Spinal cord (tissue), 10 donors: Measurements from ENCODE around the gene KCNC4. TPM values are rescaled to one million over a fixed set of nuclear protein-coding genes. Genes with fewer than 3 reads are reported as not detected.

ENCODE experiments used
- DNase-seq, 6 donors: peaks; one replicate each; pipeline versions ENCODE4 v3.0.0 to v3.0.0-alpha.2; 2013 to 2015; ENCODE audit warnings: low spot score in 6 of 6, low read depth in 4 of 6
- H3K27ac ChIP-seq: one replicate; pipeline ENCODE4 v1.5.1; 2013; ENCODE audit warnings: low read depth, low read length, control low read depth
- H3K27me3 ChIP-seq: one replicate; pipeline ENCODE4 v1.6.1; 2013; ENCODE audit warnings: low read length; ENCODE audit not compliant: control insufficient read depth, insufficient read depth
- H3K36me3 ChIP-seq: one replicate; pipeline ENCODE4 v1.6.1; 2013; ENCODE audit warnings: low read length; ENCODE audit not compliant: control insufficient read depth, insufficient read depth
- H3K4me1 ChIP-seq: one replicate; pipeline ENCODE4 v1.6.1; 2013; ENCODE audit warnings: low read length; ENCODE audit not compliant: control insufficient read depth, insufficient read depth
- H3K4me3 ChIP-seq: one replicate; pipeline ENCODE4 v1.5.1; 2013; ENCODE audit warnings: low read depth, low read length, control low read depth
- H3K9me3 ChIP-seq: one replicate; pipeline ENCODE4 v1.6.1; 2013; ENCODE audit warnings: low read length; ENCODE audit not compliant: control insufficient read depth, insufficient read depth
- WGBS: methylation state at CpG from one replicate; pipeline ENCODE4 v1.1.5; 2013; ENCODE audit warnings: missing lambda C conversion rate; ENCODE audit not compliant: insufficient coverage; 5-methylcytosine and 5-hydroxymethylcytosine counted together
- polyA plus RNA-seq, 2 donors: library from polyadenylated mRNA; unstranded; fragments of 120-200 nt; gene quantifications; one replicate each; pipeline ENCODE4 v1.2.1, GENCODE V29; 2013; ENCODE audit not compliant: insufficient read length in 2 of 2
- total RNA-seq, 2 donors: library from RNA; depleted of rRNA in 1 of 2; stranded (reverse); fragments of 120-200 nt in 1 of 2; fragments of >200 nt in 1 of 2; gene quantifications; one replicate each; pipeline versions ENCODE4 v1.2.3 to v1.2.4, GENCODE V29; 2013 to 2014
- donor health status: healthy.

KCNC4 gene
- total and polyA plus RNA-seq, 4 donors = 9.1 to 58.6 (median 36.5) TPM

DNA sequence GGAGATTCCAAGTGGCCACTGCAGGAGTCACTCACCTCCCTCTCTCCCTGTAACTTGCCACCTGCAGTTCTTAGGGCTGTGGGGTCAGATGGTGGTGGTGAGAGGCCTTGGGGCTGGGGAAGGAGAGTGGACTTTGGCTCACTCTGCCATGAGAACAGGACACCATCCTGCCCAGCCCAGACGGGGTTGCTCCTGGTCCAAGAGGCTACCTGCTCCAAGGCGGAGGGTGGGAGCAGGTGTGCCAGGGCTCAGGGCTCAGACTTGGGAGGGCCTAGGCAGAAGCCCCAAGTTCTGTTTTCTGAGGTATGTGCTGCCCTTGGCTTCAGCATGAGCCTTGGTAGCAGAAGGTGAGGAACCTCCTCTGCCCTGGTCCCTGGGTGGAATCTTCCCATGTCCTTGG, 11.4 kb upstream of the KCNC4 start:
- no peak overlapping the region for H3K4me3 ChIP-seq
- H3K4me1 ChIP-seq = peaks cover 10% of the 10 kb centered on the region
- DNase-seq = no peak
- H3K27ac ChIP-seq = no peak overlapping the region
- H3K36me3 ChIP-seq = peaks cover 27% of the 10 kb centered on the region
- 97% methylated on average over 2 of the region's 2 CpGs for WGBS
- H3K27me3 ChIP-seq = no peaks in the 10 kb centered on the region
- no peaks in the 10 kb centered on the region for H3K9me3 ChIP-seq

DNA sequence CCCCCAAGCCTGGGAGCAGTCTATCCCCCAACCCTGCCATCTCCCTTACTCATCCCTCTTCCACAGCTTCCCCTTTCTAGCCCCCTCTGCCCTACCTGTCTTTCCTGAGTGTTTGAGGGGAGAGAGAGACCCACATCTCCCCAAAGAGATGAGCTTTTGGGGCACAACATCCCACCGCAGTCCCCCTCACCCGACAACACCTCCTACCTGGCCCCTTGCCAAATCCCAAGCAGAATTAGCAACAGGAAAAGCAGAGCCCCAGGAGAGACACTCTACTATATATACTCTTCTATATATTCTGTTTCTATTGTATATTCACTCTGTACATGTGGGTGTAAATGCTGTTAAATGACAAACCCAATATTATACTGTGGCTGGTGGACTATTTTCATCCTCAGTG, 9.9 kb upstream of the KCNC4 start:
- Histone ChIP-seq H3K27ac (no peak overlapping the region), H3K4me3 (no peak overlapping the region), H3K4me1 (peaks cover 10% of the 10 kb centered on the region), H3K36me3 (peaks cover 17% of the 10 kb centered on the region), H3K27me3 (no peaks in the 10 kb centered on the region), H3K9me3 (no peaks in the 10 kb centered on the region)
- WGBS = no CpG with 5 or more reads among the region's 2 CpGs
- no peak for DNase-seq

DNA sequence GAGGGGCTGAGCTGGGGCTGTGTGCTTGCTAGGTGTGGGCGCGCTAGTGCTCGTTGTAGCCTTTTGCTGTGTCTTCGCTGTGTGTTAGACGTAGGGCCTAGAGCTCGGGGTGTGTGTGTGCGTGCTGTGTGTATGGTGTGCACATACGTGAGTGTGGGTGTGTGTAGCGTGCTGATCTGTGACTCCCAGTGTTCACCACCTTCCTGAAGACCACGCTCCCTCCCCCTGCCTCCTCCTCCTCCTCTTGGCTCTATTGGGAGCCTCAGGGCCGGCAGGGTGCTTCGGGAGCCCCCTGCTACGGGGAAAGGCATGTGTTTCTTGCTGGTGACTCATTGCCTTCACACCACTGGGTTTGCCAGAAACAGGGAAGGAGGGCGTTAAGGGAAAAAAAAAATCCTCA, 9.4 kb upstream of the KCNC4 start:
- WGBS = 78% methylated on average over 3 of the region's 14 CpGs

DNA sequence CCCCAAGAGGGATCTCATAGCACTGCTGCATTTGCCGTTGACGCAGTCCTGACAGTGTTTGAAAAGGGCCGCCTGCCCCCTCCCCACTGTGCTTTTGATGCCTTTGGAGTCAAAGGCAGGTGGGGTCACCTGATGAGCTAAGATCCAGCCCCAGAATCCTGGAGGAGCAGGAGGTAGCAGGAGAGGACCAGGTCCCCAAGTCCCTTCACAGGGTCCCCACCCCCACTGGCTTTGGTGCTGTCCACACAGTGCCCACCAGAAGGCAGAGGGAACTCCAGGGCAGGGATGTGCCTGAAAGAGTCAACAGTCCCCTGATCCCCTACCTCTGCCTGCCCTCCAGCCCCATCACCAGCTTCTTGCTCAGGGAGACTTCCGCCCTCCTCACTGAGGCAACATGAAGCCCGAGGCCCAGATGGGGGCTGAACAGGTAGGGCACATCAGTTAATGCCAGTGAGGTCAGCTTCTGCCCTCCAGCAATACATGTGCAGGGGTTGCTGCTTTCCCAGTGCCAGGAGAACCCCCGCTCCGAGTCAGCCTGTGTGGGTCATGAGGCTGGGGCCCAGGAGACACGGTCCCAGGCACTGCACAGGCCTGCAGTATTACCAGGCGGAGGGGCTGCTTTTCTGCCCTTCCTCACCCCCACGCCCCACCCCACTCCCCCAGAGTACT, 8.8 kb upstream of the KCNC4 start:
- no peak overlapping the region for H3K4me3 ChIP-seq
- H3K36me3 ChIP-seq = peaks cover 12% of the 10 kb centered on the region
- H3K4me1 ChIP-seq = peaks cover 19% of the 10 kb centered on the region
- no peak for DNase-seq
- no peaks in the 10 kb centered on the region for H3K27me3 ChIP-seq
- WGBS = 72% methylated on average over 9 of the region's 10 CpGs
- H3K27ac ChIP-seq = no peak overlapping the region
- no peaks in the 10 kb centered on the region for H3K9me3 ChIP-seq

More for the DNA sequence above, 9.4 kb upstream of the KCNC4 start:
- DNase-seq = no peak
- H3K27ac ChIP-seq = no peak overlapping the region
- H3K4me3 ChIP-seq = no peak overlapping the region
- H3K36me3 ChIP-seq = peaks cover 13% of the 10 kb centered on the region
- H3K27me3 ChIP-seq = no peaks in the 10 kb centered on the region
- H3K4me1 ChIP-seq = peaks cover 13% of the 10 kb centered on the region
- no peaks in the 10 kb centered on the region for H3K9me3 ChIP-seq

DNA sequence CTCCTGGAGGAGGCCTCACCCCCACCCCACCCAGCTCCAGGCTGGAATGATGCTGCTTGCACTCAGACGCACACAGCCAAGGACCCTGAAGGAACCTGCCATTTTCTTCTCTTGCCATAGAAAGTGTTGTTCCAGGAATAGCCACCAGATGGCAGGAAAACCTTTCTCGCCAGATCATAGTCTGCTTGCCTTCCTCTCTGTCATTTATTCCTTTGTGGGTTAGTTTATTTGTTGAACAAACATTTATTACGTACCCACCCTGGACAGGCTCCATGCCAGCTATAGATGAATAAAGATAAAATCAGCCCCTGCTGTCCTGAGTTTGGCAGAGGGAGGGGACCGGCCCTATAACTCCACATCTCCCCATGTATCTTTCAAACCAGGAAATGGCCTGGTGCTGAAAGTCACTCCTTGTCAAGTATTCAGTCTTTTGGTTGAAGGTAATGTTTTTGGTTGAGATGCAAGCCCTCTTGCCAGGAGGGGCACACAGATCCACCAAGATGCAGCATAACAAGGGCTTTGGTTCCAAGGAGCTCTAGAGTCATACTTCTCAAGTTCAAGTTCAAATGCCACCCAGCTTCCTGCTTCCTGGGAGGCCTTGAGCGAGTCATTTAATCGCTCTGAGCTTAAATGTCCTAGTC, 7.0 kb upstream of the KCNC4 start:
- DNase-seq = peak in 4 of 6 donors; percentile 64 to 95 (median 80)
- H3K4me1 ChIP-seq = peaks cover 27% of the 10 kb centered on the region
- no peak overlapping the region for H3K4me3 ChIP-seq
- 13% methylated on average over 1 of the region's 6 CpGs for WGBS
- H3K27me3 ChIP-seq = no peaks in the 10 kb centered on the region
- no peak overlapping the region for H3K27ac ChIP-seq
- peaks cover 7% of the 10 kb centered on the region for H3K36me3 ChIP-seq
- H3K9me3 ChIP-seq = no peaks in the 10 kb centered on the region

DNA sequence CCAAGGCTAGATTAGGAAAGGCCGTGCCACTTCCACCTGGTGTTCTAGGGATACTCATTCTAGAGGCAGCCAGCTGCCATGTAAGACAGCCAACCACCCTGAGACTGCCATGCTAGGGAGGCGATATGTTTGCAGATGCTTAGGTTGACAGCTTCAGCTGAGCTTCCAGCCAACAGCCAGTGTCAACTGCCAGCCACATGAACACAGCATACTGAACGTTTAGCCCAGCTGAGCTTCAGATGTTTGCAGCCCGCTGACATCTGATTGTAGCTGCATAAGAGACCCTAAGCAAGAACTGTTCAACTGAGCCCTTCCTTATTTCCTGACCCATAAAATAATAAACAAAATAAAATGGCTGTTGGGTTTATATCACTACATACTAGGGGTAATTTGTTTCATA, 5.0 kb upstream of the KCNC4 start:
- Histone ChIP-seq H3K4me1 (peaks cover 34% of the 10 kb centered on the region), H3K36me3 (no peaks in the 10 kb centered on the region), H3K4me3 (no peak overlapping the region), H3K27ac (no peak overlapping the region), H3K9me3 (no peaks in the 10 kb centered on the region), H3K27me3 (no peaks in the 10 kb centered on the region)
- 61% methylated on average over 2 of the region's 4 CpGs for WGBS
- no peak for DNase-seq

DNA sequence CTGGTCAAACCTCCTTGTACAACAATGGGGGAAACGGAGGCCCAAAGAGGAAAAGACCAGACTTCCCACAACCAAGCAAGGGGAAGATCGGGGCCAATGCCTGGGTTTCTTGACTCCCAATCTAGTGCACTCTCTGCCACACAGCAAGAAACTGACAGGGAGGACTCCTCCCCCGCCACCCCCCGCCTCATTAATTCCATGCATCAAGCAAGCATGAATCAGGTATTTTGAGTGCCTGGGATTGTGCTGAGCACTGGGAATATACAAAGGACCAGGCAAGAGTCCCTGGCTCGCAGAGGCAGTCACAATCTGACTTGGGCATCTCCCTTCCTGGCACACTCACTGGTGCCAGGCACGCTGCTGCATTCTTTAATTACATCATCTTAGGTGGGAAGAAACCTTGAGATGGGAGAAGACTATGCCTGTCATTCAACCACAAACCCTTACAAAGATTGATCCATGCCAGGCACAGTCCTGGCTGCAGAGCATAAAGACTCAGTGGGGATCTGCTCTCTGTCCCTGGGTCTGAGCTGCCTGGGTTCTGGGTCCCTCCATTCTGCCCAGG, 4.4 kb upstream of the KCNC4 start:
- Histone ChIP-seq H3K27me3 (no peaks in the 10 kb centered on the region), H3K9me3 (no peaks in the 10 kb centered on the region), H3K4me1 (peaks cover 31% of the 10 kb centered on the region), H3K4me3 (no peak overlapping the region), H3K27ac (no peak overlapping the region), H3K36me3 (no peaks in the 10 kb centered on the region)
- no peak for DNase-seq
- WGBS = 80% methylated on average over 3 of the region's 6 CpGs

DNA sequence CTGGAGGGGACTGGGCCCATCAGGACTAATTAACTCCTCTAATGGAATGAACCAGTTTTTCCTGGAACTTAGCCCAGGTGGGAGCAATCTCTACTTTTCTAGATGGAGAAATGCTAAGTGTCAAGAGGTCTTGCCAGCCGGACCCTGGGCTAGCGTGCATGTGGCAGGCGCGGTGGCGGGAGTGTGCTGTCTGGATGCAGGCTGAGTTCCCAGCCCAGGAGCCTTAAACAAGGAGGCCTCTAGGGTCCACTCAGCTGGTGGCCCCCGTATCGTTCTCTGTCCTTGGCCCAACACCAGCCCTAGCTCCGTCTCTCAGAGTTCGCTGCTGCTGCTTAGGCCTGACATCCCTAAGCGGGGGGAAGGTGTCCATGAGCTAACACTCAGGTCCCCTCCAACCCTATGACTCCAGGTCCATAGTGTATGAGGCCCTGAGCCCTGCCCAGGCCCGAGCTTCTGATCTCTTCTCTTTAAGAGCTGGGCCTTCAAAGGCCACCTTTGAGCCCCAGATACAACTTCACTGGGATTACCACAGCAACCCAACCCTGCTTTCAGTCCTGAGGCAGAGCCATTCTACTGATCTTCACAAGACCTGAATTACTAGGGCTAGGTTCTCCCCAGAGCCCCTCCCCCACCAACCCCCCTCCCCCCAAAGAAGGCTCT, 3.7 kb upstream of the KCNC4 start:
- Histone ChIP-seq H3K36me3 (no peaks in the 10 kb centered on the region), H3K4me3 (no peak overlapping the region), H3K27me3 (peaks cover 5% of the 10 kb centered on the region), H3K9me3 (no peaks in the 10 kb centered on the region), H3K27ac (no peak overlapping the region), H3K4me1 (peaks cover 30% of the 10 kb centered on the region)
- DNase-seq = no peak
- 87% methylated on average over 10 of the region's 11 CpGs for WGBS

DNA sequence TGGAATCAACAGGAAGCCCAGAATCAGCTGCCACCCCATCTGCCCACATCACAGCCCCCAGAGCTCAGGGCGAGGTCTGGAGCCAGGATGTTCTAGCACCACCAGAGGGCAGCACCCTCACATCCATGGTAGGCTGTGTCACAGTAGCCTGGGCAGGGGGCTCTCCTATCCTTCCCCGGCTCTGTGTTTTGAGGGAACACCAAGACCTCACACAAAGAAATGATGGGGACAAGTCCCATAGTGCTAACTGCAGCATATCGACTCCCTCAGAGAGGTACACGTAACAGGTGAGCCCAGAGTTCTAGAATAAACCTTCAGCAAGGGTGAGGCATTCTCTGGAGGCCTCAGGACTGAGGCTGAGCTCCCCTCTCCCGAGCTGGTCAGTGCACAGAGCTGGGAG, 2.3 kb upstream of the KCNC4 start:
- DNase-seq = peak in 4 of 6 donors; percentile 75 to 95 (median 84)
- Histone ChIP-seq H3K9me3 (no peaks in the 10 kb centered on the region), H3K4me3 (no peak overlapping the region), H3K36me3 (no peaks in the 10 kb centered on the region), H3K4me1 (peaks cover 40% of the 10 kb centered on the region), H3K27ac (no peak overlapping the region), H3K27me3 (peaks cover 15% of the 10 kb centered on the region)
- WGBS = 27% methylated on average over 5 of the region's 5 CpGs
